H7 (cell line): ENCODE results near the gene GUCD1. TPM values are rescaled to one million over a fixed set of nuclear protein-coding genes. Genes with fewer than 3 reads are reported as not detected.
A peak's percentile ranks its signal among the peaks of the same experiment; 100 is the strongest.
"Not testable (repeated sequence)": the region's sequence is repeated elsewhere in the genome, so short reads cannot be mapped to it uniquely, and the experiment has no call there.

Experiments
- DNase-seq: peaks from one replicate; pipeline ENCODE4 v3.0.0; 2012
- H3K27me3 ChIP-seq: 2 replicates; pipeline ENCODE4 v1.6.0; 2011; ENCODE audit warnings: mild to moderate bottlenecking, low read length; ENCODE audit not compliant: control insufficient read depth, insufficient read depth
- H3K36me3 ChIP-seq: replicated peaks from 2 replicates; pipeline ENCODE4 v1.5.1; 2011; ENCODE audit warnings: low read length; ENCODE audit not compliant: control insufficient read depth, insufficient read depth
- H3K4me3 ChIP-seq: 2 replicates; pipeline ENCODE4 v1.5.1; 2011; ENCODE audit warnings: low read depth, mild to moderate bottlenecking, control low read depth, low read length, moderate library complexity; ENCODE audit not compliant: insufficient read depth
- total RNA-seq: library from RNA; depleted of rRNA; stranded (reverse); fragments of >200 nt; shearing (Covaris generic); gene quantifications from 2 replicates; pipeline ENCODE4 v1.2.3, GENCODE V29; 2014

The GUCD1 gene
- total RNA-seq, 1 experiment from 2014 or later: 209 TPM

DNA sequence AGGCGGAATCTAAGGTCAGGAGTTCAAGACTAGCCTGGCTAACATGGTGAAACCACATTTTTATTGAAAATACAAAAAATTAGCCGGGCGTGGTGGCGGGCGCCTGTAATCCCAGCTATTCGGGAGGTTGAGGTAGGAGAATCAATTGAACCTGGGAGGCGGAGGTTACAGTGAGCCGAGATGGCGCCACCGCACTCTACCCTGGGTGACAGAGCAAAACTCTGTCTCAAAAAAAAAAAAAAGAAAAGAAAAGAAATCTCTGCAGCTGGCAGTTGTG, 38.6 kb upstream of the GUCD1 start:
- DNase-seq, H3K4me3 ChIP-seq, H3K27me3 ChIP-seq, H3K36me3 ChIP-seq: not testable (repeated sequence)

DNA sequence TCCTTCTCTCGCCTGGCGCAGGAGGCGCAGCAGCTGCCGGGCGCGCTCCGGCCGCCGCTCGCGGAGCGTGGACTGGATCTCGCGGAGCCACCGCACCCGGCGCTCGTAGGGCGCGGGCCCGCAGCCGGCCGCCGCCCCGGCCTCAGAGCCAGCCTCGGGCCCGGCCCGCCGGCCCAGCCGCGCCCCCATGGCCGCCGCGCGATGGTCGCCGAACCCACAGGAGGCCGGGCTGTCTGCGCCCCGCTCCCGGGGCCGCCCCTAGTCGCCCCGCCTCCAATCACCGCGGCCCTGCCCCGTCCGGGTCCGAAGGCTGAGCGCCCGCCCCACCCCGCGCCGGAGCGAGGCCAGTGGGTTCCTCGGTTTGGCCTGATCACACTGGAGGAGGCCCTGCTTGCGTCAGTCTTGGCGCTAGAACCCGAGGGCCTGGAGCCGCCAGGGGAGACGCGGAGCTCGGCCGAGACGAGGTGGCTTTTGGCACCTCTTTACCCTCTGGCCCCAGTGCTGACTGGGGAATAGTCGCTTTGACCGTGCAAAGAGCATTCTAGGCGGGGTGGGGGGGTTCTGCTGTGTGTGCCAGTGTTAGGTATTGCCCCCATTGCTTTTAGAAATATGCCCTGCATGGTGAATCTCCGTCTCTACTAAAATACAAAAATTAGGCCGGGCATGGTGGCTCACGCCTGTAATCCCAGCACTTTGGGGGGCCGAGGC, 38.1 kb upstream of the GUCD1 start, which contains the start of gene LRRC75B:
Gene LRRC75B, minus strand, starts transcription at position 223 of the 708 bp plus-strand sequence. Its CDS starts 34 bp downstream, at position 189.
- Histone ChIP-seq H3K36me3 (peaks cover 3% of the 10 kb centered on the region), H3K27me3 (no peaks in the 10 kb centered on the region), H3K4me3 (peak within 1 kb of the TSS; percentile 72)
- DNase-seq: peak; percentile 99

DNA sequence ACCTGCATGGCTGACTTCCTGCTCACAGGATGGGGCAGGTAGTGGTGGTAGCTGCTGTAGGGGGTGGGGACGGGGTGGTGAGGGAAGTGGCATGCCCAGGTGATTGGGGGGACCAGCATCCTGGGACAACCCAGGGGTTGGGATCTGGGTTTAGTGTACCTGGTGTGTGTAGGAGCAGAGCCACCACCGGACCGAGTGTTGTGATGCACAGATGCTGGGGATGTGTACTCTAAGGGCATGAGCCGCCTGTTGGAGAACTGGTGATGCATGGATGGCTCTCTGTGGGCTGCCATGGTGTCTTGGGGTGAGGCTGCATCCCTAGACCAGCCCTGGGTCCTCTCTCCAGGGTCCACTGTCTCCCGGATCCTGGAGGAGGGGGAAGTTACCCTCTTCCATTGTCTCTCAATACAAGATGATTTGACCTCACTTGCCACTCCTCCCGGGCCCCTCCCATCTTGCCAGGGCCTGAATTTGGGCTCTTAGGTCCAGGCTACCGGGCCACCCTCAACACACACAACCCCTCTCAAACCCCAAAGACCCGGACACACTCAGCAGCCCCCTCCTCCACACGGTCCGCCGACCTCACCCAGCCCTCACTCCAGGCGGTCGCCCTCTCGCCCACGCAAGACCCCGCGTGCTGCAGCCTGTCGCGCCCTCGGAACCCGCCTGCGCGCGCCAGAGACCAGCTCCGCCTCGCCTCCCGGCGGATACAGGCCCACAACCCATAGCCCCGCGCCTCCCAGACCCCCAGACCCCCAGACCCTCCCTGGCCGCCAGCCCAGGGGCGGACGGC, 37.3 kb upstream of the GUCD1 start:
- peak overlapping the region; percentile 72 for H3K4me3 ChIP-seq
- peak; percentile 86 for DNase-seq
- no peaks in the 10 kb centered on the region for H3K27me3 ChIP-seq
- H3K36me3 ChIP-seq: peaks cover 3% of the 10 kb centered on the region

DNA sequence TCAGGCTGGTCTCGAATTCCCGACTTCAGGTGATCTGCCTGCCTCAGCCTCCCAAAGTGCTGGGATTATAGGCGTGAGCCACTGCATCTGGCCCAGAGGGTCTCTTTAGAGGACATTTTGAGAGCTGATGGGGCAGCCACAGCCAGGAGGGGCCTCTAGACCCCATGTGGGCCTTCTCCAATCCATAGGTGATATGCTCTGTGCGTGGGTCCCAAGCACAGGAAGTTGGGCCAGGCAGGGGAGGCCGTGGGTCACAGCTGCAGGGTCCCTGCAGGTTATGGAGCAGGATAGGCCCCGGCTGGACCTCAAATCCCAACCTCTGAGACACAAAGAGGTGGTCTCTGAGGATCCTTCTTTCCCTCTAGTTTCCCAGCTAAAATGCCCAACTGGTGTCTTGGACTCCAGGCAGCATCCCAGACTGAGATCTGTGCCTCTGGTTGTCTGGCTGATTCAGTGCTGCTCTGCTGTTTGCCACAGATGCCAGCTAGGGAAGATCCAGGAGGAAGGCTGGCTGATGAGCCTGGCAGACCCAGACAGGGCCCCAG, 36.4 kb upstream of the GUCD1 start:
- peaks cover 3% of the 10 kb centered on the region for H3K36me3 ChIP-seq
- H3K4me3 ChIP-seq: no peak overlapping the region
- DNase-seq: no peak
- H3K27me3 ChIP-seq: no peaks in the 10 kb centered on the region

DNA sequence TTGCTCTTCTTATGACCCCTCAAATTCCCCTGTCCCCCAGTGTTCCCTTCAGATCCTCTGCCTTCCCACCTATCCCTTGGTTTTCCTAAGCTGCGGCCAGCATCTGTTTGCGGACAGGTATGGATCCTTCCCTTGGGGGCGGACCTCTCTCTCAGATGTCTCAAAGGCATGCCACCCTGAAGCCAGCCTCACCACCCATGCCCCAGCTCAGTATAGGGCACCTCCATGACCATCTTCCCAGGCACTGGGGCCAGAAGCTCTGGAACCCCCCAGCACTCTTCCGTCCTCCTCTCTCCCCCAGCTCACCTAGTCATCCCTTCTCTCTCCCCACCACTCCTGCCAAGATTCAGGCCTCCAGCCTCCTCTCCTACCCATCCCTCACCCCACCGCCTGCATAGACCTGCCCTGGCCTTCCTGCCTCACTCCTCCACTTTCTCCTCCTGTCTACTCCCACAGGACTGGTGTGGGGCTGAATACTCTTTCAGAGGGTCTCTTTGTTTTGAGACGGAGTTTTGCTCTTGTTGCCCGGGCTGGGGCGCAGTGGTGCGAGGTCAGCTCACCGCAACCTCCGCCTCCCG, 35.7 kb upstream of the GUCD1 start:
- H3K4me3 ChIP-seq: no peak overlapping the region
- H3K27me3 ChIP-seq: no peaks in the 10 kb centered on the region
- no peak for DNase-seq
- peaks cover 3% of the 10 kb centered on the region for H3K36me3 ChIP-seq

DNA sequence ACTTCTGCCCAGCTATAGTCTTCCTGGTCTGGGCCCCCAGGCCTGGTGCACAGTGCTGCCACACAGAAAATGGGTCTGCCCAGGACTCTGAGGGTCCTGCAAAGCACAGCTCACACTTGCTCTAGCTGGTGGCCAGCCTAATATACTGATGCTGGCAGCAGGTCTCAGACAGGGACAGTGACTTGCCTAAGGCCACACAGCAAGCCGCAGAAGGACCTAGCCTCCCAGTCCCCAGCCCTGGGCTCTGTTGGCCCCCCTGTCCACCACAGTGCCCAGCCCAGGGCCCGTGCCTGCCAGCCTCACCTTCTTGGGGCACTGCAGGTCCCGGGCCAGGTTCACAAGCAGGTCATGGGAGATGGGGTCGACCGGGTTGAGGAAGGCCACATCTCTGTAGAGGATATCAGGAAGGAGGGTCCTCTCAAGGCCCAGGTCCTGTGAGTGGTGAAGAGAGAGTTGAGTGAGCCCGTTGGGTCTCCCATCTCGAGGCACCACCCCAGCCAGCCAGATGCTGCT, 34.6 kb upstream of the GUCD1 start:
- DNase-seq: no peak
- H3K27me3 ChIP-seq: no peaks in the 10 kb centered on the region
- H3K4me3 ChIP-seq: no peak overlapping the region
- H3K36me3 ChIP-seq: peaks cover 3% of the 10 kb centered on the region

DNA sequence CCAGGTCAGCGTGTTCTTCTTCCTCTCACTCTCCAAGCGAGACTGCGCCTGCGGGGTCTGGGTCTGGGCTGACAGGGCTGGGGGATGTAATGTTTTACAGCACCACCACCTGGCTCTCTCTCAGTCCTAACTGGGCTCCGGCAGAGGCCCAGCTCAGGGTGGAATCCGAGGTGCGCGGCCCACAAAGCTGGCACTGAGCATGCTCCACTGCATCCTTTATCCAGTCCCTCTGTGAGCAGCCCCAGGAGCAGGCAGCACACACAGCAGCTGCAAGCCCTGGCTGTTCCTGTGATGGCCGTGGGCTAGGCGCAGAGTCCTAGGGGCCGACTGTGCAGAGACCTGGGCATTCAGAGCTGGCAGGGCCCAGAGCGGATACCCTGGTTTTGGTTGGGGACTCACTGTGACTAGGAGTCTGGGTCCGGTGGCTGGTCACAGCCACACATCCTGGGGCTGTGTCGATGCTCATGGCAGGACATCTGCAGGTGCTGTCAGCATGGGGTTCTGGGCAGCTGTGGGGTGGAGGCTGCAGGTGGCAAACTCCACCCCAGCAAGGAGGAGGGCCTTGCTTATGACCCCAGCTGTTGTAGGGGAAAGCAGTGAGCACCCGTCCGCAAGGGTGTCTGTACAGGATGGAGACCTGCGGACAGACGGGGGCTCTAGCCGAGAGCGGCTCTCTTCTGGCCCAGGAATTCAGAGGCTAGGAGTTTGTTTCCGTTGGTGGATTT, 34.0 kb upstream of the GUCD1 start:
- peak; percentile 21 for DNase-seq
- Histone ChIP-seq H3K36me3 (peaks cover 3% of the 10 kb centered on the region), H3K4me3 (no peak overlapping the region), H3K27me3 (no peaks in the 10 kb centered on the region)

DNA sequence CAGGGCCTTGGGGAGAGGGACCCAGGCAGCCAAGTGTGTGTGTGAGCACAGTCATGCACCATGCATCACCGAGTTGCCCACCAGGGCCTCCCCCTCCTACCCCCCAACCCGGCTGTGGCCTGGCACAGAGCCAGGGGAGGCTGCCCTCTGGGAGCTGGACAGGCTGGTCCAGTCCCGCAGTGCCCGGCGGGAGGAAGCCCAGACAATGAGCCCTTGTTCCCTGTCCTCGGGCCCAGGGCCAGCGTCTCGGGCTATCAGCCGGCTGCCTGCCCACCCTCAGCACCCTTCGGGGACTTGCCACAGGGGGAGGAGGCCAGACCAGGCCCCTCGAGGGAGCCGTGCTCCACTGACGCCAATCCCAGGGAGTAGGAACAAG, 33.4 kb upstream of the GUCD1 start:
- Histone ChIP-seq H3K36me3 (peaks cover 3% of the 10 kb centered on the region), H3K27me3 (no peaks in the 10 kb centered on the region), H3K4me3 (no peak overlapping the region)
- no peak for DNase-seq

DNA sequence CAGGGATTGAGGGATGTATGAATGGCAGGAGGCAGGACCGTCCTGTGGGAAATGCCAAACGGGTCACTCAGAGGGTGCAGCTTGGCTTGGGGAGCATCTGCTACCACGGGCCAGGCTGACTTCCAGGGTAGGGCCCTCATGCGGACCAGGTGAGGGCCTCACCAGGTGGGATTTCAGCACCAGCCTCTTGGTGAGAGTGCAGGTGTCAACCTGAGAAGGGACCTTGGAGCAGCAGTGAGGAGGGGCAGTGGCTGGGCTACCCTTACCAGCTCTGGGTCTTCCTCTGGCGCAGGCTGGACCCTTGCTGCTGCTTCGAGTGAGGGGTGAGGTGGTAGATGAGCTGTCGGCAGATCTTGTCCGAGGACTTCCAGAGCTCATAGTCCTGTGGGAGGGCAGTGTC, 33.0 kb upstream of the GUCD1 start:
- H3K4me3 ChIP-seq: no peak overlapping the region
- H3K27me3 ChIP-seq: no peaks in the 10 kb centered on the region
- DNase-seq: no peak
- H3K36me3 ChIP-seq: peaks cover 3% of the 10 kb centered on the region

DNA sequence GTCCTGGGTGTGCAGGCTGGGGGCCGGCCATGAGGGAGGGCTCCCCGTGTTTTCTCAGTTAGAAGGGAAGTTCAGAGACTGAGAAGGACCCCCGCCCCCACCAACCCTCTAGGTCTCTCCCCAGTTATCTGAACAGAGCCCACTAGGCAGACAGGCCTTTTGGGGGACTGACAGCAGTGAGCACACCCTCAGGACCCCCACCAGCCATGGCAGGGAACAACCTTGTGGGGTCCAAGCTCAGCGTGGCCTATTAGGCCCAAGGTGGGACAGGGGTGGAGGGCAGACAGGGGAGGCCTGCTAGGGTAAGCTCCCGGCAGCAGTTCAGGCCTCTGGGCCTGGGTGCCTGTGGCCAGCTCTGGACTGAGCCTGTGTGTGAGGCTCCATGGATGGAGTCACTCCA, 32.3 kb upstream of the GUCD1 start:
- H3K36me3 ChIP-seq: peaks cover 3% of the 10 kb centered on the region
- no peaks in the 10 kb centered on the region for H3K27me3 ChIP-seq
- no peak for DNase-seq
- no peak overlapping the region for H3K4me3 ChIP-seq

DNA sequence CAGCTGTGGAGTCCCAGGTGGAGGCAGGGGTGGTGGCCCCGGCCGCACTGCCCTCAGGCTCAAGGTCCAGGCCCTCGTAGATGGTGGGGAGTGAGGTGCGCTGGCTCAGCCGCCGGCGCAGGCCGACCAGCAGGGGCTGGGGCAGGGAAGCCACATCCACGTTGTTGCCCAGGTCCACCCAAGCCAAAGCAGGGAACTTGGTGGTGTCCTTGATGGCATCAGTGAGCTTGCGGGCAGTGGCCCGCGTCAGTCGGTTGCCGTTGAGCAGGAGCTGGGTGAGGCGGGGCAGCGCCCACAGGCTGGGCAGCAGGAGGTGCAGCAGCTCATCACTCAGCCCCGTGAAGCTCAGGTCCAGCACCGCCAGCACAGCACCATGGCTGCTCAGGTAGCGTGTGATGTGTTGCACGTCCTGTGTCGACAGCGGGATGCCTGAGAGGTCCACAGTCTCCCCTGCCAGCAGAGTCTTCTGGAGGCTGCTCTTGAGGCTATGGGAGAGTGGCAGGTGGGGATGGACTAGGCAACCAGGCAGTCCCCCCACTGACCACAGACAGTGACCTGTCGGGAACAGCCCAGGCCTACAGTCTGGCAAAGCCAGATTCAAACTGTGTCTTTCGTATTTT, 31.1 kb upstream of the GUCD1 start:
- H3K36me3 ChIP-seq: peaks cover 3% of the 10 kb centered on the region
- DNase-seq: peak; percentile 36
- no peak overlapping the region for H3K4me3 ChIP-seq
- H3K27me3 ChIP-seq: no peaks in the 10 kb centered on the region

DNA sequence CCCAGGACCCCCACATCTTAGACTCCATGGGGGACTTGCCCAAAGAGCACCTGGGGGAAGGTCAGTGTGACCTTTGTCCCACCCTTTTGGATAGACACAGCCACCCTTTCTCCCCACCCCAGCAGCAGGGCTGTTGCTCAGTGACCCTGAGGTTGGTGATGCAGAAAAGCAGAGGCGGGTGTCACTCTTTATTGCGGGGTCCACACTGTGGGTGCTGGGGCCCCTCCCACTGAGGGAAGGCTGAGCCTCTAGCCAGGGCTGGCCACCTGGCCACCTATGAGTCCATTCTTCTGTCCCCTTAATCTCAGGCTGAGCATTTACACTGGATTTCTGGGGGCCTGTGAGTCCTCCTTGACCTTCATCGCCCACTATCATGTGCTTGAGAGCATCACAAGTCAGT, 30.5 kb upstream of the GUCD1 start:
- Histone ChIP-seq H3K27me3 (no peaks in the 10 kb centered on the region), H3K4me3 (no peak overlapping the region), H3K36me3 (peaks cover 3% of the 10 kb centered on the region)
- no peak for DNase-seq

DNA sequence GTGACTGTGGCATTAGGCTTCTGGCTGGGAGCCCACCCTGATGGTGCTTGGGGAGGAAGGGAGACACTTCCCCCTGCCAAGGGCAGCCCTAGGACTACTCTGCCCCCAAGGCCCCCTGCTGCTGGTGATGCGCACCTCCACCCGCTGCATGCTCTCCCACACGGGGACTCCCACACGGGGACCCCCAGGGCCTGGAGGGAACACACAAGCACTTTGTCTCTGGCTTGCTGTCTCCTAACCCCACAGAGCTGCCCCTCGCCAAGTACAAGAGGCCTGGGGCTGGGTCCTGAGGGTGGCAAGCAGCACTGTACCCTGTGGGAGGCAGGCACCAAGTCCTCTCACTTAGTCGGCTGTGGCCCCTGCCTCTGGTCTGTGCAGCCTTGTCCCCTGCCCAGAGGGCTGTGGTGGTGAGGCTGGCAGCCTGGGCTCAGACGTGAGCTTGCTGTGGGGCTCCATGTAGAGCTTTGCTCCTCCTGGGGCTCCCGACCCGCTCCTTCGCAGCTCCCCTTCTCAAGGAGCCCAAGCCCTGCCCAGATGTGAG, 30.0 kb upstream of the GUCD1 start:
- peak; percentile 29 for DNase-seq
- H3K4me3 ChIP-seq: no peak overlapping the region
- H3K27me3 ChIP-seq: no peaks in the 10 kb centered on the region
- H3K36me3 ChIP-seq: peaks cover 3% of the 10 kb centered on the region
